Measurements from ENCODE around the gene SRPRB. TPM values are rescaled to one million over a fixed set of nuclear protein-coding genes. Genes with fewer than 3 reads are reported as not detected.

The SRPRB gene
- total RNA-seq, 1 donor from 2014 or later: 30.2 TPM

DNA sequence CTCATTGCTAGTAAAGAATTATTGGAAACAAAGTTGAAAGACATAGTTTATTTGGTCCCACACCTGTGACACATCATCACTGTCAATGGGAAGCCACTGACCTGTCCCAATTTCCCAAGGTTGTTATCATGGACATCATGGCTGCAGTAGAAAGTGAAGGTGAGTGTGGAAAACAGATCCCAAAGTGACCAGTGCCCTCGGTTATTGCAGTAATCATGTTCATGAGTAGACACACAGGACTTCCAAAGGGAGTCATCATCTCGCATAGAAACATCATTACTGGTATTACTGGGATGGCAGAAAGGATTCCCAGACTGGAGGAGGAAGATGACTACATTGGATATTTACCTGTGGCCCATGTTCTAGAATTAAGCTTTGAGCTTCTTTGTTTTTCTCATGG, 44.7 kb upstream of the SRPRB start:
- peaks cover 6% of the 10 kb centered on the region for H3K4me1 ChIP-seq
- Mint-ChIP-seq H3K27ac (no peak overlapping the region), H3K36me3 (no peaks in the 10 kb centered on the region), H3K4me3 (no peak overlapping the region), H3K27me3 (ENCODE audit: insufficient read depth, low read depth) (peaks cover 5% of the 10 kb centered on the region), H3K9me3 (no peaks in the 10 kb centered on the region), H3K4me1 (no peaks in the 10 kb centered on the region)
- no peak overlapping the region for H3K4me2 ChIP-seq
- no peak for TF ChIP-seq EZH2phosphoT487 (IDR thresholded peaks at IDR 0.05)
- TF ChIP-seq, protein P1, sequence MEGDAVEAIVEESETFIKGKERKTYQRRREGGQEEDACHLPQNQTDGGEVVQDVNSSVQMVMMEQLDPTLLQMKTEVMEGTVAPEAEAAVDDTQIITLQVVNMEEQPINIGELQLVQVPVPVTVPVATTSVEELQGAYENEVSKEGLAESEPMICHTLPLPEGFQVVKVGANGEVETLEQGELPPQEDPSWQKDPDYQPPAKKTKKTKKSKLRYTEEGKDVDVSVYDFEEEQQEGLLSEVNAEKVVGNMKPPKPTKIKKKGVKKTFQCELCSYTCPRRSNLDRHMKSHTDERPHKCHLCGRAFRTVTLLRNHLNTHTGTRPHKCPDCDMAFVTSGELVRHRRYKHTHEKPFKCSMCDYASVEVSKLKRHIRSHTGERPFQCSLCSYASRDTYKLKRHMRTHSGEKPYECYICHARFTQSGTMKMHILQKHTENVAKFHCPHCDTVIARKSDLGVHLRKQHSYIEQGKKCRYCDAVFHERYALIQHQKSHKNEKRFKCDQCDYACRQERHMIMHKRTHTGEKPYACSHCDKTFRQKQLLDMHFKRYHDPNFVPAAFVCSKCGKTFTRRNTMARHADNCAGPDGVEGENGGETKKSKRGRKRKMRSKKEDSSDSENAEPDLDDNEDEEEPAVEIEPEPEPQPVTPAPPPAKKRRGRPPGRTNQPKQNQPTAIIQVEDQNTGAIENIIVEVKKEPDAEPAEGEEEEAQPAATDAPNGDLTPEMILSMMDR (IDR thresholded peaks at IDR 0.05): no peak
- no peak for TF ChIP-seq EZH2 (IDR thresholded peaks at IDR 0.05)
- no peaks in the 10 kb centered on the region for H4K20me1 ChIP-seq (ENCODE audit: low read depth)
- H3K27me3 ChIP-seq: no peaks in the 10 kb centered on the region
- no peaks in the 10 kb centered on the region for H3K79me2 ChIP-seq (ENCODE audit: low read depth)
- H3K36me3 ChIP-seq: no peaks in the 10 kb centered on the region
- no peak for DNase-seq (ENCODE audit: low spot score)
- no peaks in the 10 kb centered on the region for H3F3A ChIP-seq (ENCODE audit: low read depth)
- no peak overlapping the region for H2AFZ ChIP-seq (replicated peaks)
- no peak overlapping the region for H3K9ac ChIP-seq
- no peaks in the 10 kb centered on the region for H3K9me3 ChIP-seq (ENCODE audit: low read depth)
- no peak overlapping the region for H3K27ac ChIP-seq
- H3K4me3 ChIP-seq: no peak overlapping the region

- Histone ChIP-seq H3K9ac (no peak overlapping the region), H3K4me3 (no peak overlapping the region), H3K4me1 (peaks cover 6% of the 10 kb centered on the region), H3K27me3 (no peaks in the 10 kb centered on the region), H3K27ac (no peak overlapping the region), H2AFZ (replicated peaks) (no peak overlapping the region), H3K9me3 (ENCODE audit: low read depth) (no peaks in the 10 kb centered on the region), H3K36me3 (no peaks in the 10 kb centered on the region), H3K4me2 (no peak overlapping the region), H4K20me1 (ENCODE audit: low read depth) (no peaks in the 10 kb centered on the region), H3K79me2 (ENCODE audit: low read depth) (no peaks in the 10 kb centered on the region), H3F3A (ENCODE audit: low read depth) (no peaks in the 10 kb centered on the region)
- Mint-ChIP-seq H3K9me3 (no peaks in the 10 kb centered on the region), H3K27me3 (ENCODE audit: insufficient read depth, low read depth) (peaks cover 5% of the 10 kb centered on the region), H3K27ac (no peak overlapping the region), H3K4me1 (no peaks in the 10 kb centered on the region), H3K36me3 (no peaks in the 10 kb centered on the region), H3K4me3 (no peak overlapping the region)
- no peak for TF ChIP-seq EZH2phosphoT487 (IDR thresholded peaks at IDR 0.05)
- TF ChIP-seq EZH2 (IDR thresholded peaks at IDR 0.05): no peak
- TF ChIP-seq, protein P1 (IDR thresholded peaks at IDR 0.05): no peak
- no peak for DNase-seq (ENCODE audit: low spot score)
These were observed 43.8 kb upstream of the SRPRB start for GRCh38 chr3:133761605-133762484.

- Mint-ChIP-seq H3K4me1 (no peaks in the 10 kb centered on the region), H3K27me3 (ENCODE audit: insufficient read depth, low read depth) (peaks cover 5% of the 10 kb centered on the region), H3K36me3 (no peaks in the 10 kb centered on the region), H3K9me3 (no peaks in the 10 kb centered on the region), H3K27ac (no peak overlapping the region), H3K4me3 (no peak overlapping the region)
- Histone ChIP-seq H3F3A (ENCODE audit: low read depth) (no peaks in the 10 kb centered on the region), H3K36me3 (no peaks in the 10 kb centered on the region), H2AFZ (replicated peaks) (no peak overlapping the region), H3K4me3 (no peak overlapping the region), H3K4me2 (no peak overlapping the region), H3K27me3 (no peaks in the 10 kb centered on the region), H3K79me2 (ENCODE audit: low read depth) (no peaks in the 10 kb centered on the region), H4K20me1 (ENCODE audit: low read depth) (no peaks in the 10 kb centered on the region), H3K9ac (no peak overlapping the region), H3K27ac (no peak overlapping the region), H3K4me1 (peaks cover 6% of the 10 kb centered on the region), H3K9me3 (ENCODE audit: low read depth) (no peaks in the 10 kb centered on the region)
- DNase-seq (ENCODE audit: low spot score): no peak
- TF ChIP-seq EZH2 (IDR thresholded peaks at IDR 0.05): no peak
- no peak for TF ChIP-seq EZH2phosphoT487 (IDR thresholded peaks at IDR 0.05)
- TF ChIP-seq, protein P1 (IDR thresholded peaks at IDR 0.05): no peak
These were observed 43.1 kb upstream of the SRPRB start for GRCh38 chr3:133762539-133762938.

All from neural progenitor cell (in vitro differentiated cells).